GM23338 (cell line): ENCODE results near the gene ACYP1. TPM values are rescaled to one million over a fixed set of nuclear protein-coding genes. Genes with fewer than 3 reads are reported as not detected.

Experiments used
- ATAC-seq: fragments of 200-7000 bp; cut with Tn5 transposase; 3 replicates; pipeline ENCODE4 v1.9.1; 2020
- DNase-seq: peaks from one replicate; pipeline ENCODE4 v3.0.0-alpha.2; 2015; ENCODE audit warnings: low spot score
- H2AFZ ChIP-seq: fragments of 200-600 bp; sonication (generic); 2 replicates; pipeline ENCODE4 v1.8.0; 2016; ENCODE audit warnings: antibody characterized with exemption, mild to moderate bottlenecking, moderate library complexity
- H3F3A ChIP-seq: fragments of 200-600 bp; sonication (generic); replicated peaks from 2 replicates; pipeline ENCODE4 v1.8.0; 2017; ENCODE audit warnings: antibody characterized with exemption, mixed run types, low read depth
- H3K27ac ChIP-seq: fragments of 200-600 bp; sonication (generic); 2 replicates; pipeline ENCODE4 v1.6.1; 2016; ENCODE audit warnings: low read depth
- H3K27me3 ChIP-seq: fragments of 200-600 bp; sonication (generic); 2 replicates; pipeline ENCODE4 v1.8.0; 2016; ENCODE audit warnings: mild to moderate bottlenecking, mixed run types, moderate library complexity; ENCODE audit not compliant: insufficient read depth
- H3K36me3 ChIP-seq: fragments of 200-600 bp; sonication (generic); 2 replicates; pipeline ENCODE4 v1.8.0; 2016; ENCODE audit warnings: mild to moderate bottlenecking; ENCODE audit not compliant: insufficient read depth
- H3K4me1 ChIP-seq: fragments of 200-600 bp; sonication (generic); 2 replicates; pipeline ENCODE4 v1.8.0; 2016; ENCODE audit warnings: mild to moderate bottlenecking, moderate library complexity; ENCODE audit not compliant: insufficient read depth
- H3K4me2 ChIP-seq: fragments of 200-600 bp; sonication (generic); 2 replicates; pipeline ENCODE4 v1.7.1; 2017; ENCODE audit warnings: mixed run types
- H3K4me3 ChIP-seq: fragments of 200-600 bp; sonication (generic); 2 replicates; pipeline ENCODE4 v1.6.1; 2016; ENCODE audit warnings: mixed run types
- H3K79me2 ChIP-seq: fragments of 200-600 bp; sonication (generic); replicated peaks from 2 replicates; pipeline ENCODE4 v1.8.0; 2017; ENCODE audit warnings: mild to moderate bottlenecking; ENCODE audit not compliant: insufficient read depth
- H3K9me2 ChIP-seq: fragments of 200-600 bp; sonication (generic); 2 replicates; pipeline ENCODE4 v1.8.0; 2017; ENCODE audit not compliant: insufficient read depth
- H4K20me1 ChIP-seq: fragments of 200-600 bp; sonication (generic); replicated peaks from 2 replicates; pipeline ENCODE4 v1.8.0; 2017; ENCODE audit warnings: mild to moderate bottlenecking; ENCODE audit not compliant: insufficient read depth
- H3K27ac Mint-ChIP-seq: 2 replicates; pipeline ENCODE4 v1.8.0; 2020; ENCODE audit warnings: inconsistent platforms, mild to moderate bottlenecking, moderate library complexity, mixed read lengths
- H3K27me3 Mint-ChIP-seq: 3 replicates; pipeline ENCODE4 v1.8.0; 2022; ENCODE audit warnings: low read depth, mild to moderate bottlenecking, moderate library complexity, mixed read lengths, inconsistent platforms; ENCODE audit not compliant: insufficient read depth, poor library complexity
- H3K36me3 Mint-ChIP-seq: 3 replicates; pipeline ENCODE4 v1.8.0; 2021; ENCODE audit warnings: low read depth, mild to moderate bottlenecking, inconsistent platforms, moderate library complexity, mixed read lengths
- H3K4me1 Mint-ChIP-seq: 3 replicates; pipeline ENCODE4 v1.8.0; 2020; ENCODE audit warnings: mild to moderate bottlenecking, inconsistent platforms, mixed read lengths
- H3K4me3 Mint-ChIP-seq: 3 replicates; pipeline ENCODE4 v1.8.0; 2021; ENCODE audit warnings: moderate library complexity, mild to moderate bottlenecking, inconsistent platforms, mixed read lengths
- H3K9me3 Mint-ChIP-seq: 3 replicates; pipeline ENCODE4 v1.8.0; 2020; ENCODE audit warnings: moderate library complexity, mild to moderate bottlenecking, inconsistent platforms, mixed read lengths
- CREB1 ChIP-seq: fragments of 250-450 bp; sonication (Bioruptor Pico); IDR thresholded peaks from 2 replicates; pipeline ENCODE4 v1.5.0; 2020; ENCODE audit warnings: low read depth, mild to moderate bottlenecking, moderate library complexity
- EZH2 ChIP-seq: fragments of 200-600 bp; sonication (generic); IDR thresholded peaks from one replicate; pipeline ENCODE4 v1.8.0; 2017; ENCODE audit warnings: antibody characterized with exemption, mild to moderate bottlenecking, low read depth; ENCODE audit not compliant: unreplicated experiment
- EZH2phosphoT487 ChIP-seq: fragments of 200-600 bp; sonication (generic); IDR thresholded peaks from one replicate; pipeline ENCODE4 v1.8.1; 2018; ENCODE audit warnings: antibody characterized with exemption; ENCODE audit not compliant: unreplicated experiment
- JUNB ChIP-seq: IDR thresholded peaks from one replicate; pipeline ENCODE4 v1.6.1; 2016; ENCODE audit warnings: antibody characterized with exemption; ENCODE audit not compliant: unreplicated experiment
- NANOG ChIP-seq: IDR thresholded peaks from 2 replicates; pipeline ENCODE4 v1.6.1; 2016; ENCODE audit warnings: antibody characterized with exemption, borderline replicate concordance
- POLR2AphosphoS5 ChIP-seq: IDR thresholded peaks from 2 replicates; pipeline ENCODE4 v1.6.1; 2016; ENCODE audit warnings: antibody characterized with exemption, low read depth
- STAT1 ChIP-seq: IDR thresholded peaks from one replicate; pipeline ENCODE4 v1.6.1; 2016; ENCODE audit warnings: antibody characterized with exemption; ENCODE audit not compliant: unreplicated experiment
- ZNF114 ChIP-seq: fragments of 250-450 bp; sonication (Bioruptor Pico); IDR thresholded peaks from 2 replicates; pipeline ENCODE4 v1.5.0; 2020; ENCODE audit warnings: mild to moderate bottlenecking, moderate library complexity
- ZNF331 ChIP-seq: fragments of 250-450 bp; sonication (Bioruptor Pico); IDR thresholded peaks from 2 replicates; pipeline ENCODE4 v1.5.0; 2020; ENCODE audit warnings: low read depth, mild to moderate bottlenecking, moderate library complexity
- polyA plus RNA-seq: library from polyadenylated mRNA; unstranded; fragments of >200 nt; fragmentation: Nextera tagmentation; extraction: Ambion mirVana; gene quantifications from 2 replicates; pipeline ENCODE4 v1.2.1, GENCODE V29; 2016
- total RNA-seq: library from RNA; depleted of rRNA; stranded (reverse); fragments of >200 nt; shearing (Covaris generic); gene quantifications from 2 replicates; pipeline ENCODE4 v1.2.3, GENCODE V29; 2014
- TF ChIP-seq, protein P1 (sequence below), 2 experiments: fragments of 200-600 bp in 1 of 2; sonication (generic) in 1 of 2; conservative IDR thresholded peaks; 2 replicates each; pipeline versions ENCODE4 v1.5.1 to v1.6.1; 2016 to 2017; ENCODE audit warnings: antibody characterized with exemption in 2 of 2, low read depth in 2 of 2, mild to moderate bottlenecking in 2 of 2, moderate library complexity in 1 of 2
- TF ChIP-seq, protein P2 (sequence below): IDR thresholded peaks from one replicate; pipeline ENCODE4 v1.6.1; 2018; ENCODE audit warnings: antibody characterized with exemption; ENCODE audit not compliant: unreplicated experiment
- TF ChIP-seq, protein P3 (sequence below): IDR thresholded peaks from 2 replicates; pipeline ENCODE4 v1.6.1; 2016; ENCODE audit warnings: antibody characterized with exemption
- TF ChIP-seq, protein P4 (sequence below): fragments of 250-450 bp; sonication (Bioruptor Pico); IDR thresholded peaks from 2 replicates; pipeline ENCODE4 v1.5.0; 2020; ENCODE audit warnings: mild to moderate bottlenecking, moderate library complexity

Gene ACYP1
- total and polyA plus RNA-seq, 2 experiments from 2014 or later, result 18.4 to 104 TPM

DNA sequence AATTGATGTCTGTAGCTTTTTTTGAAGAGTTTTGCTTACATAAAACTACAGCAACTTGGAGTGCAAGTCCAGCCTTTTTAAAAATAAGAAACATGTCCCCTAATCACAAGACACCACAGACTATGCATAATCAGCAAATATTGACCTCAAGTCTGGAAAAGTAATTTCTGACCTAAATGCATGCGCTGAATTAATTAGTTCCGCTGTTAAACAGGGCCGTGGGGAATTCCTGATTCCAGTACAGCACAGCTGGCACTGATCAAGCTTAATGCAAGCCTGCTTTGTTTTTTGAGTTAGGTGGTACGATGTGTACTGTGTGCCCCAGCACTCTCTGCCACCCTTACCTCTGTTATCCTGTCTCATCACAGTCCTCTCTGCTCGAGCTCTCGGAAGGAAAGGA lies 21.8 kb downstream of the ACYP1 start:
- no peaks in the 10 kb centered on the region for H3F3A ChIP-seq
- H2AFZ ChIP-seq, result no peak overlapping the region
- Mint-ChIP-seq H3K4me3 (no peak overlapping the region), H3K9me3 (no peaks in the 10 kb centered on the region), H3K36me3 (peaks cover 8% of the 10 kb centered on the region; the same call in 2 of the 3 replicates), H3K27me3 (no peaks in the 10 kb centered on the region), H3K4me1 (no peaks in the 10 kb centered on the region), H3K27ac (no peak overlapping the region)
- no peaks in the 10 kb centered on the region for H3K4me1 ChIP-seq
- no peaks in the 10 kb centered on the region; the same call in 1 of the 2 replicates for H3K36me3 ChIP-seq
- ATAC-seq (no peak), DNase-seq (no peak)
- H3K4me2 ChIP-seq, result no peak overlapping the region
- H4K20me1 ChIP-seq, result 0 out of 2 replicates have a peak, but pooled peaks cover 6% of the 10 kb centered on the region
- H3K27ac ChIP-seq, result no peak overlapping the region
- TF ChIP-seq CREB1 (CRISPR knock-in tag), result no peak
- TF ChIP-seq ZNF331, result no peak
- no peak for TF ChIP-seq JUNB
- TF ChIP-seq EZH2phosphoT487, result no peak
- TF ChIP-seq POLR2AphosphoS5, result no peak
- TF ChIP-seq EZH2, result no peak
- no peak for TF ChIP-seq ZNF114
- TF ChIP-seq, protein P1, sequence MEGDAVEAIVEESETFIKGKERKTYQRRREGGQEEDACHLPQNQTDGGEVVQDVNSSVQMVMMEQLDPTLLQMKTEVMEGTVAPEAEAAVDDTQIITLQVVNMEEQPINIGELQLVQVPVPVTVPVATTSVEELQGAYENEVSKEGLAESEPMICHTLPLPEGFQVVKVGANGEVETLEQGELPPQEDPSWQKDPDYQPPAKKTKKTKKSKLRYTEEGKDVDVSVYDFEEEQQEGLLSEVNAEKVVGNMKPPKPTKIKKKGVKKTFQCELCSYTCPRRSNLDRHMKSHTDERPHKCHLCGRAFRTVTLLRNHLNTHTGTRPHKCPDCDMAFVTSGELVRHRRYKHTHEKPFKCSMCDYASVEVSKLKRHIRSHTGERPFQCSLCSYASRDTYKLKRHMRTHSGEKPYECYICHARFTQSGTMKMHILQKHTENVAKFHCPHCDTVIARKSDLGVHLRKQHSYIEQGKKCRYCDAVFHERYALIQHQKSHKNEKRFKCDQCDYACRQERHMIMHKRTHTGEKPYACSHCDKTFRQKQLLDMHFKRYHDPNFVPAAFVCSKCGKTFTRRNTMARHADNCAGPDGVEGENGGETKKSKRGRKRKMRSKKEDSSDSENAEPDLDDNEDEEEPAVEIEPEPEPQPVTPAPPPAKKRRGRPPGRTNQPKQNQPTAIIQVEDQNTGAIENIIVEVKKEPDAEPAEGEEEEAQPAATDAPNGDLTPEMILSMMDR (conservative IDR thresholded peaks at IDR 0.05; ENCODE audit: low read depth in 2 of 2), result no peak
- TF ChIP-seq, protein P2, sequence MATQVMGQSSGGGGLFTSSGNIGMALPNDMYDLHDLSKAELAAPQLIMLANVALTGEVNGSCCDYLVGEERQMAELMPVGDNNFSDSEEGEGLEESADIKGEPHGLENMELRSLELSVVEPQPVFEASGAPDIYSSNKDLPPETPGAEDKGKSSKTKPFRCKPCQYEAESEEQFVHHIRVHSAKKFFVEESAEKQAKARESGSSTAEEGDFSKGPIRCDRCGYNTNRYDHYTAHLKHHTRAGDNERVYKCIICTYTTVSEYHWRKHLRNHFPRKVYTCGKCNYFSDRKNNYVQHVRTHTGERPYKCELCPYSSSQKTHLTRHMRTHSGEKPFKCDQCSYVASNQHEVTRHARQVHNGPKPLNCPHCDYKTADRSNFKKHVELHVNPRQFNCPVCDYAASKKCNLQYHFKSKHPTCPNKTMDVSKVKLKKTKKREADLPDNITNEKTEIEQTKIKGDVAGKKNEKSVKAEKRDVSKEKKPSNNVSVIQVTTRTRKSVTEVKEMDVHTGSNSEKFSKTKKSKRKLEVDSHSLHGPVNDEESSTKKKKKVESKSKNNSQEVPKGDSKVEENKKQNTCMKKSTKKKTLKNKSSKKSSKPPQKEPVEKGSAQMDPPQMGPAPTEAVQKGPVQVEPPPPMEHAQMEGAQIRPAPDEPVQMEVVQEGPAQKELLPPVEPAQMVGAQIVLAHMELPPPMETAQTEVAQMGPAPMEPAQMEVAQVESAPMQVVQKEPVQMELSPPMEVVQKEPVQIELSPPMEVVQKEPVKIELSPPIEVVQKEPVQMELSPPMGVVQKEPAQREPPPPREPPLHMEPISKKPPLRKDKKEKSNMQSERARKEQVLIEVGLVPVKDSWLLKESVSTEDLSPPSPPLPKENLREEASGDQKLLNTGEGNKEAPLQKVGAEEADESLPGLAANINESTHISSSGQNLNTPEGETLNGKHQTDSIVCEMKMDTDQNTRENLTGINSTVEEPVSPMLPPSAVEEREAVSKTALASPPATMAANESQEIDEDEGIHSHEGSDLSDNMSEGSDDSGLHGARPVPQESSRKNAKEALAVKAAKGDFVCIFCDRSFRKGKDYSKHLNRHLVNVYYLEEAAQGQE, result no peak
- TF ChIP-seq NANOG, result no peak
- TF ChIP-seq, protein P3, sequence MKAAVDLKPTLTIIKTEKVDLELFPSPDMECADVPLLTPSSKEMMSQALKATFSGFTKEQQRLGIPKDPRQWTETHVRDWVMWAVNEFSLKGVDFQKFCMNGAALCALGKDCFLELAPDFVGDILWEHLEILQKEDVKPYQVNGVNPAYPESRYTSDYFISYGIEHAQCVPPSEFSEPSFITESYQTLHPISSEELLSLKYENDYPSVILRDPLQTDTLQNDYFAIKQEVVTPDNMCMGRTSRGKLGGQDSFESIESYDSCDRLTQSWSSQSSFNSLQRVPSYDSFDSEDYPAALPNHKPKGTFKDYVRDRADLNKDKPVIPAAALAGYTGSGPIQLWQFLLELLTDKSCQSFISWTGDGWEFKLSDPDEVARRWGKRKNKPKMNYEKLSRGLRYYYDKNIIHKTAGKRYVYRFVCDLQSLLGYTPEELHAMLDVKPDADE, result no peak
- TF ChIP-seq, protein P4, sequence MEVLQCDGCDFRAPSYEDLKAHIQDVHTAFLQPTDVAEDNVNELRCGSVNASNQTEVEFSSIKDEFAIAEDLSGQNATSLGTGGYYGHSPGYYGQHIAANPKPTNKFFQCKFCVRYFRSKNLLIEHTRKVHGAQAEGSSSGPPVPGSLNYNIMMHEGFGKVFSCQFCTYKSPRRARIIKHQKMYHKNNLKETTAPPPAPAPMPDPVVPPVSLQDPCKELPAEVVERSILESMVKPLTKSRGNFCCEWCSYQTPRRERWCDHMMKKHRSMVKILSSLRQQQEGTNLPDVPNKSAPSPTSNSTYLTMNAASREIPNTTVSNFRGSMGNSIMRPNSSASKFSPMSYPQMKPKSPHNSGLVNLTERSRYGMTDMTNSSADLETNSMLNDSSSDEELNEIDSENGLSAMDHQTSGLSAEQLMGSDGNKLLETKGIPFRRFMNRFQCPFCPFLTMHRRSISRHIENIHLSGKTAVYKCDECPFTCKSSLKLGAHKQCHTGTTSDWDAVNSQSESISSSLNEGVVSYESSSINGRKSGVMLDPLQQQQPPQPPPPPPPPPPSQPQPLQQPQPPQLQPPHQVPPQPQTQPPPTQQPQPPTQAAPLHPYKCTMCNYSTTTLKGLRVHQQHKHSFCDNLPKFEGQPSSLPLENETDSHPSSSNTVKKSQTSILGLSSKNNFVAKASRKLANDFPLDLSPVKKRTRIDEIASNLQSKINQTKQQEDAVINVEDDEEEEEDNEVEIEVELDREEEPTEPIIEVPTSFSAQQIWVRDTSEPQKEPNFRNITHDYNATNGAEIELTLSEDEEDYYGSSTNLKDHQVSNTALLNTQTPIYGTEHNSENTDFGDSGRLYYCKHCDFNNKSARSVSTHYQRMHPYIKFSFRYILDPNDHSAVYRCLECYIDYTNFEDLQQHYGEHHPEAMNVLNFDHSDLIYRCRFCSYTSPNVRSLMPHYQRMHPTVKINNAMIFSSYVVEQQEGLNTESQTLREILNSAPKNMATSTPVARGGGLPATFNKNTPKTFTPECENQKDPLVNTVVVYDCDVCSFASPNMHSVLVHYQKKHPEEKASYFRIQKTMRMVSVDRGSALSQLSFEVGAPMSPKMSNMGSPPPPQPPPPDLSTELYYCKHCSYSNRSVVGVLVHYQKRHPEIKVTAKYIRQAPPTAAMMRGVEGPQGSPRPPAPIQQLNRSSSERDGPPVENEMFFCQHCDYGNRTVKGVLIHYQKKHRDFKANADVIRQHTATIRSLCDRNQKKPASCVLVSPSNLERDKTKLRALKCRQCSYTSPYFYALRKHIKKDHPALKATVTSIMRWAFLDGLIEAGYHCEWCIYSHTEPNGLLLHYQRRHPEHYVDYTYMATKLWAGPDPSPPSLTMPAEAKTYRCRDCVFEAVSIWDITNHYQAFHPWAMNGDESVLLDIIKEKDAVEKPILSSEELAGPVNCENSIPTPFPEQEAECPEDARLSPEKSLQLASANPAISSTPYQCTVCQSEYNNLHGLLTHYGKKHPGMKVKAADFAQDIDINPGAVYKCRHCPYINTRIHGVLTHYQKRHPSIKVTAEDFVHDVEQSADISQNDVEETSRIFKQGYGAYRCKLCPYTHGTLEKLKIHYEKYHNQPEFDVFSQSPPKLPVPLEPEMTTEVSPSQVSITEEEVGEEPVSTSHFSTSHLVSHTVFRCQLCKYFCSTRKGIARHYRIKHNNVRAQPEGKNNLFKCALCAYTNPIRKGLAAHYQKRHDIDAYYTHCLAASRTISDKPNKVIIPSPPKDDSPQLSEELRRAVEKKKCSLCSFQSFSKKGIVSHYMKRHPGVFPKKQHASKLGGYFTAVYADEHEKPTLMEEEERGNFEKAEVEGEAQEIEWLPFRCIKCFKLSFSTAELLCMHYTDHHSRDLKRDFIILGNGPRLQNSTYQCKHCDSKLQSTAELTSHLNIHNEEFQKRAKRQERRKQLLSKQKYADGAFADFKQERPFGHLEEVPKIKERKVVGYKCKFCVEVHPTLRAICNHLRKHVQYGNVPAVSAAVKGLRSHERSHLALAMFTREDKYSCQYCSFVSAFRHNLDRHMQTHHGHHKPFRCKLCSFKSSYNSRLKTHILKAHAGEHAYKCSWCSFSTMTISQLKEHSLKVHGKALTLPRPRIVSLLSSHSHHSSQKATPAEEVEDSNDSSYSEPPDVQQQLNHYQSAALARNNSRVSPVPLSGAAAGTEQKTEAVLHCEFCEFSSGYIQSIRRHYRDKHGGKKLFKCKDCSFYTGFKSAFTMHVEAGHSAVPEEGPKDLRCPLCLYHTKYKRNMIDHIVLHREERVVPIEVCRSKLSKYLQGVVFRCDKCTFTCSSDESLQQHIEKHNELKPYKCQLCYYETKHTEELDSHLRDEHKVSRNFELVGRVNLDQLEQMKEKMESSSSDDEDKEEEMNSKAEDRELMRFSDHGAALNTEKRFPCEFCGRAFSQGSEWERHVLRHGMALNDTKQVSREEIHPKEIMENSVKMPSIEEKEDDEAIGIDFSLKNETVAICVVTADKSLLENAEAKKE (CRISPR knock-in tag), result no peak
- TF ChIP-seq STAT1, result no peak
- H3K27me3 ChIP-seq, result no peaks in the 10 kb centered on the region
- H3K79me2 ChIP-seq, result 0 out of 2 replicates have a peak, but pooled peaks cover 6% of the 10 kb centered on the region
- H3K9me2 ChIP-seq, result no peaks in the 10 kb centered on the region
- no peak overlapping the region for H3K4me3 ChIP-seq
